GM12864 (cell line): Measurements from ENCODE around the gene CALCOCO2.

Source experiments
- DNase-seq: peaks from one replicate; pipeline ENCODE4 v3.0.0-alpha.2; 2011; ENCODE audit warnings: low read depth
- H3K4me3 ChIP-seq: 2 replicates; pipeline ENCODE4 v1.5.1; 2011; ENCODE audit warnings: mild to moderate bottlenecking, low read depth, low read length, control low read depth
- TF ChIP-seq, protein P1 (sequence below): IDR thresholded peaks from 2 replicates; pipeline ENCODE4 v1.5.1; 2011; ENCODE audit warnings: low read depth, mild to moderate bottlenecking, moderate library complexity, low read length, control low read depth, inconsistent platforms; ENCODE audit errors: missing control alignments

CALCOCO2 gene

GRCh38 chr17:48882272-48882671 lies 51.4 kb downstream of the CALCOCO2 start:
- TF ChIP-seq, protein P1, sequence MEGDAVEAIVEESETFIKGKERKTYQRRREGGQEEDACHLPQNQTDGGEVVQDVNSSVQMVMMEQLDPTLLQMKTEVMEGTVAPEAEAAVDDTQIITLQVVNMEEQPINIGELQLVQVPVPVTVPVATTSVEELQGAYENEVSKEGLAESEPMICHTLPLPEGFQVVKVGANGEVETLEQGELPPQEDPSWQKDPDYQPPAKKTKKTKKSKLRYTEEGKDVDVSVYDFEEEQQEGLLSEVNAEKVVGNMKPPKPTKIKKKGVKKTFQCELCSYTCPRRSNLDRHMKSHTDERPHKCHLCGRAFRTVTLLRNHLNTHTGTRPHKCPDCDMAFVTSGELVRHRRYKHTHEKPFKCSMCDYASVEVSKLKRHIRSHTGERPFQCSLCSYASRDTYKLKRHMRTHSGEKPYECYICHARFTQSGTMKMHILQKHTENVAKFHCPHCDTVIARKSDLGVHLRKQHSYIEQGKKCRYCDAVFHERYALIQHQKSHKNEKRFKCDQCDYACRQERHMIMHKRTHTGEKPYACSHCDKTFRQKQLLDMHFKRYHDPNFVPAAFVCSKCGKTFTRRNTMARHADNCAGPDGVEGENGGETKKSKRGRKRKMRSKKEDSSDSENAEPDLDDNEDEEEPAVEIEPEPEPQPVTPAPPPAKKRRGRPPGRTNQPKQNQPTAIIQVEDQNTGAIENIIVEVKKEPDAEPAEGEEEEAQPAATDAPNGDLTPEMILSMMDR = no peak
- H3K4me3 ChIP-seq = no peak overlapping the region
- no peak for DNase-seq

DNA sequence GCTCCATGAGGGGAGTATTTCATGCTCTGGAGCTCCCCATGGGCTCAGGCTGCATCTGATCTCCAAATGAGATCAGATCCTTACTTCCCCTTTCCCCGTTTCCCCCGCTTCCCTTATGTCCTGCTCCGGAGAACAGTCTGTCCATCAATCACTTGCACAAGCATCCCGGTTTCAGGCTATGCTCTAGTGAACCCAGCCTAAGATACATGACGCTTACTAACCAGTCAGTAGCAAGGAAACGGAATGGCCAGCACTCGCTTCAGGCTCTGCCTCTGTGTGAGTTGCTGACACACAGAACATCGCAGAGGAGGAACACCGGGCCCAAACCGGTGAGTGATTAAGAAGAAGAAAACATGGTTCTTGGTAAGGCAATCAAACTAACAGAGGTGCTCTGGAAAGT lies 52.3 kb downstream of the CALCOCO2 start:
- TF ChIP-seq, protein P1 = no peak
- H3K4me3 ChIP-seq = no peak overlapping the region
- no peak for DNase-seq

- TF ChIP-seq, protein P1 = no peak
- no peak overlapping the region for H3K4me3 ChIP-seq
- no peak for DNase-seq
Measured at GRCh38 chr17:48890086-48890485, 59.3 kb downstream of the CALCOCO2 start.

- TF ChIP-seq, protein P1 = no peak
- DNase-seq = no peak
- peak overlapping the region; percentile 92 for H3K4me3 ChIP-seq
Measured at GRCh38 chr17:48892940-48893645, 62.3 kb downstream of the CALCOCO2 start.

GRCh38 chr17:48893646-48894508 lies 63.0 kb downstream of the CALCOCO2 start:
- TF ChIP-seq, protein P1 = no peak

DNA sequence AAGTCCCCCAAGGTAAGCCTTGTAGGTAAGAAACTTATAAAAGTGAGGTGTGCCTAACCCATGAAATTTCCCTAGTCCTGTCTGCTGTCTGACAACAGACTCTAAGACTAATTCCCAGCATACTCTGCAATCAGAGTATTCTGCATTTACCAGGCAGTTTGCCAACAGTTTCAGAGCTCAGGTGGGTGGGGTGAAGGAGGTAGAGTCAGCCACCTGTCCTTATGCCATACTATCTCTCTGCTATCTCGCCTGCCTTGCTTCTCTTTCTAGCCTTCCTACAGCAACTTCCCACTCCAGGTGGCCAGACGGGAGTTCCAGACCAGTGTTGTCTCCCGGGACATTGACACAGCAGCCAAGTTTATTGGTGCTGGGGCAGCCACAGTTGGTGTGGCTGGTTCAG lies 64.1 kb downstream of the CALCOCO2 start:
- H3K4me3 ChIP-seq = no peak overlapping the region
- TF ChIP-seq, protein P1 = no peak
- no peak for DNase-seq

More at GRCh38 chr17:48893646-48894508, 63.0 kb downstream of the CALCOCO2 start:
- DNase-seq = no peak
- peak overlapping the region; percentile 92 for H3K4me3 ChIP-seq
